ENCODE measurements around the gene KAT6B. TPM values are rescaled to one million over a fixed set of nuclear protein-coding genes. Genes with fewer than 3 reads are reported as not detected.

The KAT6B gene
- total RNA-seq, 4 donors from 2014 or later: 50.0 to 75.8 (median 57.5) TPM

DNA sequence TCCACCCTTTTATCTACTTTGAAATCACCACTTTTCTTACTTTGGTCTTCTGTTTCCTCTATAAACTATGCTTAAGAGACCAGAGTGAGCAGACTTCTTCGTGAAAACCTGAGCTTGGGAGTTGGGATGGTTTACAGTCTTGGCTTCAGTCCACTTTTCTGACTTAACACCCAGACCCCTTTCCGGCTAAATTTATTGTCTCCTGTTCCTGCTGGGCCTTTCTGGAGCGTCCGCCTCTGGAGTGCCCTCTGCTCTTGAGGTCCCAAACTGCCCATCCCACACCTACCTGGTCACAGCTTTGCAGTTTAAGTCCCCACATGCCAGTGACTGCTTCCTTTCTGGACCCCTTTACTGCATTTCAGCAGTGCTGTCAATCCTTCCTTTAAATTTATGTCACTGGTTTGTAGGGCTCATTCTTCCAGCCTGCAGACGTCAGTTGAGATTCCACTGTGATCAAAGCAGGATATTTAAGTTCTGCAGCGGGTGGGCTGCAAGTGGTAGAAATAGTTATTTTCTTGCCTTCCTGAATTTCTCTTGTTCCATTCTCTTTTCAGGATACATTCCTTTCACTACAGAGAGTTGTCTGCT, 80.3 kb downstream of the KAT6B start:
- Histone ChIP-seq H3K27me3 (no peaks in the 10 kb centered on the region), H3K27ac (replicated peaks in 1 of 4) (peak overlapping the region in 1 of 4 donors; percentile 10), H3K9me3 (no peaks in the 10 kb centered on the region), H3K4me3 (no peak overlapping the region), H3K4me1 (peaks cover 31 to 66% (median 62%) of the 10 kb centered on the region in 4 donors), H3K36me3 (no peaks in the 10 kb centered on the region)
- WGBS: 55% methylated on average over 6 of the region's 6 CpGs
- intact Hi-C loops (cut with DNase I): no loop called here
- no peak for DNase-seq (ENCODE audit: extremely low spot score)
- TF ChIP-seq POLR2AphosphoS5 (IDR thresholded peaks at IDR 0.05): no peak
- TF ChIP-seq, protein P1, sequence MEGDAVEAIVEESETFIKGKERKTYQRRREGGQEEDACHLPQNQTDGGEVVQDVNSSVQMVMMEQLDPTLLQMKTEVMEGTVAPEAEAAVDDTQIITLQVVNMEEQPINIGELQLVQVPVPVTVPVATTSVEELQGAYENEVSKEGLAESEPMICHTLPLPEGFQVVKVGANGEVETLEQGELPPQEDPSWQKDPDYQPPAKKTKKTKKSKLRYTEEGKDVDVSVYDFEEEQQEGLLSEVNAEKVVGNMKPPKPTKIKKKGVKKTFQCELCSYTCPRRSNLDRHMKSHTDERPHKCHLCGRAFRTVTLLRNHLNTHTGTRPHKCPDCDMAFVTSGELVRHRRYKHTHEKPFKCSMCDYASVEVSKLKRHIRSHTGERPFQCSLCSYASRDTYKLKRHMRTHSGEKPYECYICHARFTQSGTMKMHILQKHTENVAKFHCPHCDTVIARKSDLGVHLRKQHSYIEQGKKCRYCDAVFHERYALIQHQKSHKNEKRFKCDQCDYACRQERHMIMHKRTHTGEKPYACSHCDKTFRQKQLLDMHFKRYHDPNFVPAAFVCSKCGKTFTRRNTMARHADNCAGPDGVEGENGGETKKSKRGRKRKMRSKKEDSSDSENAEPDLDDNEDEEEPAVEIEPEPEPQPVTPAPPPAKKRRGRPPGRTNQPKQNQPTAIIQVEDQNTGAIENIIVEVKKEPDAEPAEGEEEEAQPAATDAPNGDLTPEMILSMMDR (IDR thresholded peaks at IDR 0.05): no peak
- no peak for TF ChIP-seq POLR2A (IDR thresholded peaks at IDR 0.05; ENCODE audit: low read depth)
- TF ChIP-seq EP300 (IDR thresholded peaks at IDR 0.05): no peak

DNA sequence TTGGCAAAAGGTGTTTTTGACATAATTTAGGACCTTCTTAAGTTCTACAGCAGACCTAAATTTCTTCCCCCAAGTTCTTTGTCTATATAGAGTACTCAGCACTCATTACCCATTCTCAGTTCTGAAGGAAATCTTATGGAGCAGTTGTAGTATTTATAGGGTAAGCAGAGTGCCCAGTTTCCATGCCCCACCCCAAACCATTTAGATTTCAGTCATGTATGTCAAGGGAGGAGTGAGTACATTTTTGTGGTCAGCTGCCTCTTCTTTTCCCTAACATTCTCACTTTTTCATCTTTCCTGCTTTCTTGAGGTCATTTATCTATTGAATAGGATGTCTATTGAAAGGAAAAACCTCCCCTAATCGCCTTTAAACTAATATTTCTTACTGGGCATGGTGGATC, 83.3 kb downstream of the KAT6B start:
- no peaks in the 10 kb centered on the region for H3K36me3 ChIP-seq
- no peaks in the 10 kb centered on the region for H3K9me3 ChIP-seq
- 95% methylated on average over 1 of the region's 1 CpG for WGBS
- intact Hi-C loops (cut with DNase I): no loop called here
- TF ChIP-seq, protein P1 (IDR thresholded peaks at IDR 0.05): no peak
- TF ChIP-seq EP300 (IDR thresholded peaks at IDR 0.05) (no peak), POLR2A (IDR thresholded peaks at IDR 0.05; ENCODE audit: low read depth) (no peak)
- H3K4me1 ChIP-seq: peaks cover 28 to 66% (median 66%) of the 10 kb centered on the region in 4 donors
- H3K27ac ChIP-seq (replicated peaks in 1 of 4): no peak overlapping the region
- no peak overlapping the region for H3K4me3 ChIP-seq
- DNase-seq (ENCODE audit: extremely low spot score): no peak
- H3K27me3 ChIP-seq: no peaks in the 10 kb centered on the region

DNA sequence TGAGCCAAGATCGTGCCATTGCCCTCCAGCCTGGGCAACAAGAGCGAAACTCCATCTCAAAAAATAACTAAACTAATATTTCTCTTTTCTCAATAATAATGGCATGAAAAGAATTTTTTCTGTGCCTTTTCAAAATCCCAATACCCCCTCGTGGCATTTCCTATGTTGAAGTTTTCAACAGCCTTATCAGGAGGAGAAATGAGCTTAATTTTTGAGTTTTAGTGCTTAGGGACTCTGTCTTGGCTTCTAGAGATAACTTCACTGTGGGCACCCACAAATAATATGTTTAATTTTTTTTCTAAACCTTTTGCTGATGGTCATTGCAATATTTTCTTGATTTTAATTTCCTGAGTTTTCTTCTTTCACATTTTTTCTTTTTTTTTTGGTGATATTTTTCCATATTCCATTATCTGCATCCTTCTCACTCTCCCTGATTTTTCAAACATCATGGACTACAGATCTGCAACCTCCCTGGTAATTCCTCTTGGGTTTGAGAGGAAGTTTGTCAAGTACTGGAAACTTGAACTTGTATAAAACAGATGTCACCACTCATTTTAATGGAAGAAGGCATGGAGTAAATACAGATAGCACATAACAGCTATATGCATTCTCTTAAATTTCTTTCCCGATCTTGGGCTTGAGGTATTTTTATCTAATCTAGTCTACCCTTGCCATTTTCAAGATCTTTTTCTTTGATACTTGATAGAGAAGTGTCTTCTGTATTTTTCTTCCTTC, 84.0 kb downstream of the KAT6B start:
- no peaks in the 10 kb centered on the region for H3K36me3 ChIP-seq
- H3K27ac ChIP-seq (replicated peaks in 1 of 4): no peak overlapping the region
- intact Hi-C loops (cut with DNase I): no loop called here
- H3K4me1 ChIP-seq: peaks cover 24 to 66% (median 60%) of the 10 kb centered on the region in 4 donors
- no peaks in the 10 kb centered on the region for H3K9me3 ChIP-seq
- no peaks in the 10 kb centered on the region for H3K27me3 ChIP-seq
- no peak for DNase-seq (ENCODE audit: extremely low spot score)
- TF ChIP-seq POLR2A (IDR thresholded peaks at IDR 0.05; ENCODE audit: low read depth) (no peak), EP300 (IDR thresholded peaks at IDR 0.05) (no peak), POLR2AphosphoS5 (IDR thresholded peaks at IDR 0.05) (no peak)
- TF ChIP-seq, protein P1 (IDR thresholded peaks at IDR 0.05): no peak
- H3K4me3 ChIP-seq: no peak overlapping the region
- 90% methylated on average over 4 of the region's 4 CpGs for WGBS

DNA sequence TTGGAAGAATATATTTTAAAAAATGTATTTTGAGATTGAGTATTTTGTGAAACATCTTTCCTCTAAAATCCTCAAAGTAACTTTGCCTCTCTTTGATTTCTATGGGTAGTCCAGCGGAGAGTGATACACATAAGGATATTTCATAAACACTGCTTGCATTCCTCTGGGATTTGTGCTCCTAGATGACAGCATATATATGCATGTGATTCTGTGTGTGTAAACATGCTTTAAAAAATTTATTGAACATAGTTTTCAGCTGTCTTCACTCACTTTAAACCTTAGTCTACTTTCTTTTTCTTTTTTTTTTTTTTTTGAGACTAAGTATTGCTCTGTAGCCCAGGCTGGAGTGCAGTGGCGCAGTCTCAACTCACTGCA, 84.6 kb downstream of the KAT6B start:
- Histone ChIP-seq H3K36me3 (no peaks in the 10 kb centered on the region), H3K27me3 (no peaks in the 10 kb centered on the region), H3K4me1 (peaks cover 24 to 63% (median 57%) of the 10 kb centered on the region in 4 donors), H3K27ac (replicated peaks in 1 of 4) (no peak overlapping the region), H3K4me3 (no peak overlapping the region), H3K9me3 (no peaks in the 10 kb centered on the region)
- intact Hi-C loops (cut with DNase I): no loop called here
- no peak for DNase-seq (ENCODE audit: extremely low spot score)
- TF ChIP-seq, protein P1 (IDR thresholded peaks at IDR 0.05): no peak
- no peak for TF ChIP-seq POLR2AphosphoS5 (IDR thresholded peaks at IDR 0.05)
- TF ChIP-seq EP300 (IDR thresholded peaks at IDR 0.05): no peak
- no peak for TF ChIP-seq POLR2A (IDR thresholded peaks at IDR 0.05; ENCODE audit: low read depth)
- WGBS: 72% methylated on average over 2 of the region's 2 CpGs
